ENCODE data around the gene PIAS1.
"Not testable (repeated sequence)": the region's sequence is repeated elsewhere in the genome, so short reads cannot be mapped to it uniquely, and the experiment has no call there.

PIAS1 gene

DNA sequence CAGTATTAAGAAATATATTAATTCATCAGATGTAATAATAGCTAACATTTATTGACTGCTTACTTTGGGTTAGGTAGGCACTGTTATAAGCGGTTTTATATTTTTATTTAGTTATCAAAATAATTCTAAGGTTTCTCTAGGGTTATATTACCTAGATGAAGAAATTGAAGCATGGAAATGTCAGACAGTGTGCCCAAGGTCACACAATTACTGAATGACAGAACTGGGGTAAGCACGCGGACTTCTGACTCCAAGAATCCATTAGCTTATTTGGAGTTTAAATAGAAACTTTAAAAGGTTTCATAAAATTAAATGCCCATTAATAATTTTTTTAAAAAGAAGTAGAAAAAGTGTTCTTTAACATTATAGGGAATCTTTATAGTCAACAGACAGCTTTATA, 76.7 kb downstream of the PIAS1 start:
- DNase-seq: no peak

DNA sequence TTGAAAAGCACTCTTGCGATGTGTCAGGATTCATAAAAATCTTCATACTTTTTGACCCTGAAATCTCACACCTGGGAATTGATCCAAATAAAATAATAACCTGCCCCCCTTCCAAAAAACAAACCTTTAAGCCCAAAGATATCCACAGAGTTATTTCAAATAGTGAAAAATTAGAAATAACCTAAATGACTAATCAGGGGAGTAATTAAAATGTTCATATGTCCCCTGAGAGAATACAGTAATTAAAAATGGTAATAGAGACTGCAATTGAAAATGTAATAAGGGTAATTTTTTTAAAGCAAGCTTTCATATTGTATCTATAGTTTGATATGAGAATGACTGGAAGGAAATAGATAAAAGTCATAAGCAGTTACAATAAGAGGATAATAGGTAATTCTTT, 83.0 kb downstream of the PIAS1 start:
- no peak for DNase-seq

DNA sequence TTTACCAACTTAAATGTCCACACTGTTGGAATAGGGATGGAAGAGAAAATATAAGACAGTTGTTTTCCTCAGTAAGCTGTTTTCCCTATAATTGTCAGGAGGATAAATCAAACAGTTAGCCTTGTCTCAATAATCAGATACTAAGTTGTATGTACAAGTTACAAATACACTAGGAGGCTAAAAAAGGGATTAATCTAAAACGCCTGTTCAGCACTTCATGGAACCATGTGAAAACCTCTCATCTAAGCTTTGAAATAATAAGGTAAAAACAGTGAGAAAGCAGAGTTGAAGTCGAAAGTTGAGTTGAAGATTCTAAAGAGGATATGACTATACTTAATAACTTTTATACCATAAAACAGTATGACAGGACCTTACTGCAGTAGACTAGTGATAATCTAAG, 89.0 kb downstream of the PIAS1 start:
- DNase-seq: no peak

DNA sequence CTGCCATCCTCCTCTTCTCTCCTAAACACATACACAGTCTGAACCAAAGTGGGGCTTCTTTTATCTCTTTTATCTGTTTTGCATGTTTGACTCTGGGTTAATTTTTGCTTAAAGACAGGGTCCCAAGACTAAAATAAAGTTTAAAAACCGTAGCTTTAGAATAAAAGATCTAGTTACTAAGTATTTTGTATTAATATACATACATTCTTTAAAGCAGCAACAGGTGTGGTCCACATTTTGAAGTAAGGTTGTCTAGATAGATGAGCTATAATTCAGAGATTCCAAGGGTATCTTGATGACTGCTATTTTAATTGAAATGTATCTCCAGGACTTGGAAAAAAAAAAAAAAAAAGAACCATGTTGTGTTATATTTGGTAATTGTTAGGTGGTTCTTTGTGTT, 89.7 kb downstream of the PIAS1 start:
- DNase-seq: no peak

DNA sequence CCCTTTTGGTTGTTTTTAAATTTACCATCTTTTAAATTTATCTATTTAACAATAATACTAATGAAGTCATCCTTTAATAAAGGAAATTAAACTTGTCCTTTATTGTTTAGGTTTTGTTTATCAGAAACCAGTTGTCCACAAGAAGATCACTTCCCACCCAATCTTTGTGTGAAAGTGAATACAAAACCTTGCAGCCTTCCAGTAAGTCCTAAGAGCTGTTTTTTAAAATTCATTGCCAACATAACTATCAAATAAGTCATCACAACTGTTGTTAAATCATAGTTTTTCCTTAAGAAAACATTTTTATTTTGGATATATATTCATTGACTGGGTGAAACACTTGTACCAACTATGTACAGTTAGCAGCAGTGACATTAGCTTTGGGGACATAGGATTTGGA, 91.6 kb downstream of the PIAS1 start:
- no peak for DNase-seq

DNA sequence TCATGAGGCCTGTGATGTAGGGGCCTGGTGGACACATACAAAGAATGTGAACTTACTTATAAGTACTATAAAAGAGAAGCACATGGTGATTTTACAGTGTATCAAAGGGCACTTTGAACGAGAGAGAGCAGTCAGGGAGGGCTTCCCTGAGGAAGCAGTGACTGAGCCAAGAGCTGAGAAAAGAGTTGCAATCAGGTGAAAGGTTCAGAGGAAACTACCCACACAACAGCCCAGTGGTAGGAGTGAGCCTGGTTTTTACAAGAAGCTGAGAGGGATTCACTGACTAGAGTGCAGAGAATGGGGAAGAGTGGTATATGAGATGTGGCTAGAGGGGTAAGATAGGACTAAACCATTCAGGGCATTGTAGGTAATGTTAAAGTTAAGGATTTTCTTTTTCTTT, 93.9 kb downstream of the PIAS1 start:
- DNase-seq: no peak

DNA sequence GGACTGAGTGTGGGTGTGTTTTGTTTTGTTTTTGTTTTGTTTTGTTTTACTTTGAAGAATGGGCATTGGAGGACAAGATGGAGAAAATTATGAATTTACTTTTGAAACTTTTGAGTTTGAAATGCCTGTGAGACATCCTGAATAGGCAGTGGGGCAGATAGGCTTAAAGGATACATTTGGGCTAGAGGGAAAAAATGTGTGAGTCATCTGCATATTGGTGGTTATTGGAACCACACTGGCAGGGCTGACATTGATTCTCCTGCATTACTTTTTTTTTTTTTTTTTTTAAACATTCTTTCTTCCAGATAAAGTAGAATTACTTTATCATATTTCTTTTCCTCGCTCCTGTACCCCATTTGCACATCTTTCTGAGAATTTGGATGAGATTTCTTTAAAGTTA, 94.9 kb downstream of the PIAS1 start:
- no peak for DNase-seq

DNA sequence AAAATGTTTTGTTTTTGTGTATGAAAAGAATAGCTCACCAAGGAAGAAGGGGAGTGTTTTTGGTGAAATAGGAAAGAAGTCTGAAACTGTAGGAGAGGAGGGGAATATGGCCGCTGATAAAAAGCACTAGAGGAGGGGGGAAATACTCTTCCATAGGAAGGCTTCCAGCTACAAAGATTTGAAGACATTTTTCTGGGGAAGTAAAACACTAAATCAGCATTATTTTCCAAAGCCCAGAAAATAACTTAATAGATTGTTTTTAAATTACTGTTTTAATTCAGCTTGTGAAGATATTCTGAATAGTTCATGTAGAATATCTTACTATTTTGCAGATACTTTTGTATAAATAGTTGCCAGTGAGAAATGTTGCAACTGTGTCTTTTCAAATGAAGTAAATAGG, 96.1 kb downstream of the PIAS1 start:
- DNase-seq: no peak

DNA sequence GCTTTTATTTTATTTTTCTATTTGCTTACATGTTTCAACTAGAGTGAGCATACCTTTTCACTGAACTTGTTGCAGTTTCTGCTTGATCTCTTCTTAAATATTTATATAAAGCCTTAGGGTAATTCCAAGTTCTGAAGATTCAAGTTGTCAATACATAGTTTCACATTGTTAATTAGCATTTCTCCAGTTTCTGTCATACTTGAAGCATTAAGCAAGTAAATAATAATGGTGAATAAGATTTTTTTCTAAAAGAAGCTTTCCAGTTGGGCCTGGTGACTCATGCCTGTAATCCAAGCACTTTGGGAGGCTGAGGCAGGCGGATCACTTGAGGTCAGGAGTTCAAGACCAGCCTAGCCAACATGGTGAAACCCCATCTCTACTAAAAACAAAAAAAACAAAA, 97.2 kb downstream of the PIAS1 start:
- no peak for DNase-seq

DNA sequence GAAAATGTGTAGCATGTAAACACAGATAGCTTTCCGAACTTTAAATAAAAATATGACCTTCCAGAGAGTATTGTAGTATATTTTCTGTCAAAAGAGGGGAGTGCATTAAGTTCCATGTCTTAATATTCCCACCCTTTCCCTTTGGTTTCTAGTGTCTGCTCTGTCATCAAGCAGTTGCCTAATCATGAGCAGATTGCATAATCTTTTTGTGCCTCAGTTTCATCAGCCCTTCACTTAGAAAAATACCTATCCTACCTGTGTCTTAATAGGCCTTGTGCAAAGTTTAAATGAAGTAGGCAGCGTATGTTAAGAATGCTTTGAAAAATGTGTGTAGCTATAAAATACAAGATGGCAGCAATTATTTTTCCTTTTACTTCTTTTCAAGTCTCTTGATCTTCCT, 98.2 kb downstream of the PIAS1 start:
- no peak for DNase-seq

DNA sequence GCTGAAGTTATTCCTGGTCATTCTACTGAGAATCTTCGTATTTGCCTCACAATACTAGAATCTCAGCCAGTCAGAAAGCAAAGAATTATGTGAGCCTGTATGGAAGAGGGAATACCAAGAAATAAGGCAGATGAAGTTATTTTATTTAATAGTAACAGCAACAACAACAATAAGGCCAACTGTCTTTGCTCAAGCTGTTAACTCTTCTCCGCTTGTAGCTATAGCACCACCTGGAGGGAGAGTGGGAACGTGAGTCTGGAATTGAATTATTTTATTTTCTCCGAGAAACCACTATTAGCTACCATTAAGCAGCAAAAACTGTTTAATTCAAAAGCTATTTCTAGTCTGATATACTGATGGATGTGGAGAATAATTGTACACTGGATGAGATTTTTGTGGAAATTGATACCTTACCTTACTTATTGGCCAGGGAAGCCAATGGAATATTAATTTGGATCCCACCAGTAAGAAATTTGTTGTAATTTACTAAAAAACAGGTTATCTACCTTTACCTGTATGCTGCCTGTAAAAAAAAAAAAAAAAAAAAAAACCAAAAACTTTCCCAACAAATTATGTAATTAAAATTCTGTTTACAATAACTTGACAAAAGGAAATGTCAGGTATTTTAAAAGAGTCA, 100.9 kb downstream of the PIAS1 start:
- DNase-seq: peak; percentile 32

DNA sequence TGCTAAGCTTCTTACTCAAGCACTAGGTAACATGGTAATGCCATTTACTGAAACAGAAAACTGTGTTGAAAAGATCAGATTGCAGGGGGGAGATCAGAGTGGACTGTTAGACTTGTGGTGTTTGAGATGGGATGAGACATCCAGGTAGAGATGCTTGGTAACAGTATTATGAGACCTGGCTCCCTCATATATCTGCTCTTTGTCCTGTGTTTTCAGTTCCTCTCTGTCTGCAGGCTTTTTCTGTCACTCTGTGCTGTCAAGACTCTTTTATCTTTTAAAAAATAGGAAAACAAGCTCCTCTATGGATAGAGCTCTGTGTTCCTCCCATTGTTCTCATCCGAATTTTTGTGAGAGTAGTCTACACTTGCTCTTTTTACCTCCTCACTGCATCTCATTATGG, 103.0 kb downstream of the PIAS1 start:
- no peak for DNase-seq

DNA sequence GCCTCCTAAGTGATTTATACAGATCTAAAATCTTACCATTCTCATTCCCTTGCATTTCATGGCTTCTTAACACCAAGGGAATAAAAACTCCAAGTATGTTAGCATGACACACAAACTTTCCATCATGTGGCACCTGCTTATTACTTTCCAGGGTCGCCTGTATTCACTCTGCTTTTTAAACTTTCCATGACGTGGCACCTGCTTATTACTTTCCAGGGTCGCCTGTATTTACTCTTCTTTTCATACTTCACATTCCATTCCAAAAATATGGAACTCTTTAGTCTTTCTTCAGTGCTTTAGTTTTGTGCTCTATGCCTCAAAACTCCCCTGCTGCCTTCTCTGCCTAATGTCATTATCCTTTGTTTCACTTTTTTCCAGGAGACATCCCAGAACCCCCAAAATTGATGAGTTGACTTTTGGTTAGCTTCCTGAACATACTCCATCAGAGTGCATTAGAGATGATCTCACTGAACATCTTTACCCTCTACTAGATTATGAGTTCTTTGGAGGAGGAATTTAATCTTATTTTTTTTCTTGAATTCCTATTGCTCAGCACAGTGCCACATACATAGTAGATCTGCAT, 104.0 kb downstream of the PIAS1 start:
- no peak for DNase-seq

DNA sequence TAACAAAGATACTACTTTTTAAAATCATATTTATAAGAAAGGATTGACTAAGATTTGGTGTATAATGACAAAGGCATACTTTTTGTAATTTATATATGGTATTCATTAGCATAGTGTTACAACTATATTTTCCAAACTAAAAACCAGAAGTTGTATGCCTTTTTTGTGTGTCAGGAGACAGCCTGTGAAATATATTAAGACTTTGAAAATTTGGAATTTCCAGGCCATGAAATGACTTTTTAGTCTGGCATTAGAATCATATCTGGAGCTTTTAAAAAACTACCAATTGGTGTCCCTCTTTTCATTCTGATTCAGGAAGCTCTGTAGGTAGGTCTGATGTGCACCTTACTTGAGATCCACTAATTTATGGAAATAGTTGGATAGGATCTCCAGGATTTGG, 109.1 kb downstream of the PIAS1 start:
- DNase-seq: no peak

DNA sequence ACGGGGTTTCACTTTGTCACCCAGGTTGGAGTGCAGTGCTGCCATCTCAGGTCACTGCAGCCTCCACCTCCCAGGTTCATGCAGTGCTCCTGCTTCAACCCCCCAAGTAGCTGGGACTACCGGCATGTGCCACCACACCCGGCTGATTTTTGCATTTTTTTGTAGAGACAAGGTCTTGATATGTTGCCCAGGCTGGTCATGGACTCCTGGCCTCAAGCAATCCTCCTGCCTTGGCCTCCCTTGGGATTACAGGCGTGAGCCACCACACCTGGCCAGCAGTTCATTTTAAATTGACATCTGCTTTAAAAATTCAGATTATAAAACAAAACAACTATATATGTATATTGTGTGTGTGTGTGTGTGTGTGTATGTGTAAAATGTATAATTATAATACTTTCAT, 112.7 kb downstream of the PIAS1 start:
- DNase-seq: no peak

DNA sequence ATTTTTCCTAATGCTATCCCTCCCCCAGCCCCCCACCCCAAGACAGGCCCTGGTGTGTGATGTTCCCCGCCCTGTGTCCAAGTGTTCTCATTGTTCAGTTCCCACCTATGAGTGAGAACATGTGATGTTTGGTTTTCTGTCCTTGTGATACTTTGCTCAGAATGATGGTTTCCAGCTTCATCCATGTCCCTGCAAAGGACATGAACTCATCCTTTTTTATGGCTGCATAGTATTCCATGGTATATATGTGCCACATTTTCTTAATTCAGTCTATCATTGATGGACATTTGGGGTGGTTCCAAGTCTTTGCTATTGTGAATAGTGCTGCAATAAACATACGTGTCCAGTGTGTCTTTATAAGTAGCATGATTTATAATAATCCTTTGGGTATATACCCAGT, 117.9 kb downstream of the PIAS1 start:
- not testable (repeated sequence) for DNase-seq

DNA sequence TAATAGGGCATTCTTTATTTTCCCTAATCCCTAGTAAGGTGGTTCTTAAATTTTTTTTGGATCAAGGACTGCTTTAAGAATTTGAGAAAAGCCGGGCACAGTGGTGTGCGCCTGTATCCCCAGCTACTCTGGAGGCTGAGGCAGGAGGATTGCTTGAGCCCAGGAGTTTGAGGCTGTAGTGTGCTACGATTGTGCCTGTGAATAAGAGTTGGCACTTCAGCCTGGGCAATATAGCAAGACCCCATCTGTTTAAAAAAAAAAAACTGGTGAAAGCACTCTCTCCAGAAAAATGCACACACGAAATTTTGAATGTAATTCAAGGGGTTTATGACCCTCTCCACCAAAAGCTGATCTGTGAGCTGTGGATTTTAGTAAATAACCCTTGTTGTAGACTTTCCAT, 119.0 kb downstream of the PIAS1 start:
- no peak for DNase-seq

DNA sequence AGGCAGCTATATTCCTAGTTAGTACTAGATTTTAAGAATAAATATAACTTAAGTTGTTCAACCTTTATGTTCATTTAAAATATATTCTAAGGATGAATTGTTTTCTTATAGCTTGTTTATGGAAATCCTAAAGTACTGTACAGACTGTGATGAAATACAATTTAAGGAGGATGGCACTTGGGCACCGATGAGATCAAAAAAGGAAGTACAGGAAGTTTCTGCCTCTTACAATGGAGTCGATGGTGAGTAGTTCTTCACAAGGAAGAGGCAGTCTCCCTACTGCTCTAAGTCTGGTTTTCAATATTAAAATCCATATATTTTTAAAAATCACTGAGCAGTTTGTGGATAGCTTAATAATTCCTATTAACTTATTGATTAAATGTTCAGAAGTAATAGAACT, 121.4 kb downstream of the PIAS1 start:
- DNase-seq: no peak

DNA sequence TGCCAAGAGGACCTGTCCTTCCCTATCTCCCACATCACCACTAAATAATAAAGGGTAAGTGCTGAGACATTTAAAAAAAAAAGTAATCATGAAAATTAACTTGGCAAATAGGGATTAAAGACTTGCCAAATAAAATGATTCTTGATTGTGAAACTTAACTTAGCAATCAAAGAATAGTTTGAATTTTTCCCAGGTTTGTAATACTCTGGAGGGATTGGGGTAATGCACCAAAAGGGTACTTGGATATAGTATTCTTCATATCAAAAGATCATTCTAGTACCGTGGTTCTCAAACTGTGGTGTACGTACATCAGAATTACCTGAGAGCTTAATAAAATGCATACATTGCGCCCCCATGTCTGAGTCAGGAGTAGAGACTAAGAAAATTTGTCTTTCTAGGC, 122.5 kb downstream of the PIAS1 start:
- DNase-seq: no peak

DNA sequence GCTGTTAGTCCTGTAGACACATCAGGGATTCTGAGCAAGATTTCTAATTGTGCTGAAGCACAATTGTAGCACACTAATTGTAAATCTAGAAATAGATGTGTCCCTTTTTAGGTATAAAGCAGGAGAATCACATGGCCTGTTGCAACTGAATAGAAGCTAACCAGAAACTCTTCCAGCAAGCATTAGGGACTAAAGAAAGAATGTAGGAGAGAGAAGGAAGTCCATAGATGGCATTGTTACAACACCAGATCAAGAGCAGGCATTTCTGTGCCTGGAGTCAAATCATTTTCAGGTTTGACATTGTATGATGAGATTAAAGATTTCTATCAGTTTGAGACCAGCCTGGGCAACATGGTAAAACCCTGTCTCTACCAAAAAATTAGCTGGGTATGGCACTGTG, 123.6 kb downstream of the PIAS1 start:
- DNase-seq: no peak

DNA sequence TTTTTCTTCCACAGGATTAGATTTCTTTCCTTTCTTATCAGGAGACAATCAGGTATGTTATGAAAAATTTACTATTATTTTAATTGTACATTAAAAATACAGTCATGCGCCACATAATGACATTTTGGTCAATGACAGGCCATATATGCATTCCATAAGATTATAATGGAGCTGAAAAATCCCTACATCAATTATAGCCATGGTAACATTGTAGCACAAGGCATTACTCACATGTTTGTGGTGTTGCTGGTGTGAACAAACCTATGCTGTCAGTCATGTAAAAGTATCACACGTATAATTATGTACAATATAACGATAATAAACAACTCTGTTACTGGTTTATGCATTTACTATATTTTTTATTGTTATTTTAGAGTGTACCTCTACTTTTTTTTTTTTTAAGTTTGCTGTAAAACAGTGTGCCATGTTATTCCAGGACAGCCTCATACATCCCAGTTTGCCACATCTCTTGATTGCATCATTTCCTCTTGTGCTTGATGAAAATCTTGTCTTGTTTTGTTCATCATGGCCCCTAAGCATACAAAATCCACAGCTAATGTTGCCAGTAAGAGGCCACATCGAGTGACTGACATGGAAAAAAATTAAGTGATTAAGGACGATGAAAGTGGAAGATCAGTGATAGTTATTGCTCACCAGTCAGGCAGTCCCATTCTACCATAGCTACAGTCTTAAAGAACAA, 129.7 kb downstream of the PIAS1 start:
- DNase-seq: no peak

DNA sequence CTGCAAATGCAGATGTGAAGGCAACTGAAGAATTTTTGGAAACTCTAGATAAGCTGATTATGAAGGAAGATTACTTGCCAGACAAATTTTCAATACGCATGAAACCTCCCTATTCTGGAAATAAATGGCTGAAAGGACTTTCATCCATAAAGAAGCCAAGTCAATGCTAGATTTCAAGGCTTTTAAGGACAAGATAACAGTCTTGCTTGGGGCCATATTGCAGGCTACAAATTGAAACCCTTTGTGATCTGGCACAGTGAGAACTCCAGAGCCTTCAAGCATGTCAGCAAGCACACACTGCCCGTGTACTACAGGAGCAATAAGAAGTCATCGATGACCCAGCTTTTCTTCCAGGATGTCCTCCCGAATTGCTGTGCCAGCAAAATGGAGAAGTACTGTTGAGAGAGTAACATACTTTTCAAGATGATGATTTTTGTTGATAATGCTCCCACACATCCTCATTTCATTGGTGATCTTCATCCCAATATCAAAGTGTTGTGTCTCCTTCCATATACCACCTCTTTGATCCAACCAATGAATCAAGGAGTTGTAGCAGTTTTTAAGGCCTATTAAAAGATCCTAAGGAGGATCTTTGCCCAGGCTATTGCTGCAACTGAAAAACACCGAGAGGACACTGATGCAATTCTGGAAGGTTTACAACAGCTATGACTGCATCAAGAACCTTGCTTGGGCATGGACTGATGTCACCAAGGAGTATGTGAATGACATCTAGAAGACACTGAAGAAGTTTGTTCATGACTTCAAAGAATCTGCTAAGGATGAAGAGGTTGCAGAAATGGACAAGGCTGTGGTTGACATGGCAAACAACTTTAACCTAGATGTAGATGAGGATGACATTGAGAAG, 130.7 kb downstream of the PIAS1 start:
- no peak for DNase-seq

DNA sequence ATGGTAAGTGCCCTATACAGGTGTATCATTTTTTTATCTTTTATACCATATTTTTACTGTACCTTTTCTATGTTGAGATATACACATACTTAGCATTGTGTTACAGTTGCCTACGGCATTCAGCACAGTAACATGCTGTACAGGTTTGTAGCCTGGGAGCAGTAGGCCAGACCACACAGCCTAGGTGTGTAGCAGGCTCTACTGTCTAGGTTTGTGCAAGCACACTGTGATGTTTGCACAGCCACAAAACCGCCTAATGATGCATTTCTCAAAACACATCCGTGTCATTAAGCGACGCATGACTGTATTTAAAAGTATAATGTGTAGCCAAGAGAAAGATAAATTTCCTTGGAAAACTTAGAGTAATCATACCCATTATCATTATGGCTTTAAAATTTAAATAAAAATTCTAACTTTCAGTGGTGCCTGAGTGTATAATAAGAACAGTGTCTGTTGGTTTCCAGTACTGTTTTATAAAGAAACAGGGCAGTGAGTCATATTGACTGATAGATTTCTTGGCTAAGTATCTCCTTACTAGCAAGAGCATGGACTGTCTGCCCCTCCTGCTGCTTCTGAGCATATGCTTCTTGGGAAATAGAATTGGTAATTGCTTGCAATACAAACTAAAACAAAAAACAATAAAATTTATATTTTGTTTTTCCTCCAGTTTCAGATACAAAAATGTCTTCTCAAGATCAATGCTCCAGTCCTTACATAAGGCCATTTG, 132.7 kb downstream of the PIAS1 start:
- no peak for DNase-seq

All from stimulated activated CD4-positive, alpha-beta T cell treated with anti-CD3 and anti-CD28 coated beads, Interleukin-4, amount 100 ng/mL, for 24 hours (primary cell).